Nephron progenitor cell (in vitro differentiated cells): ENCODE results near the gene FAM81A.
"Not testable (repeated sequence)": the region's sequence is repeated elsewhere in the genome, so short reads cannot be mapped to it uniquely, and the experiment has no call there.

Source experiments
- DNase-seq: peaks from one replicate; pipeline ENCODE4 v3.0.0; 2021
- H3K27ac Mint-ChIP-seq: 2 replicates; pipeline ENCODE4 v1.8.0; 2021; ENCODE audit warnings: mild to moderate bottlenecking, moderate library complexity, mixed read lengths
- H3K27me3 Mint-ChIP-seq: 2 replicates; pipeline ENCODE4 v1.8.0; 2021; ENCODE audit warnings: mild to moderate bottlenecking, low read depth, mixed read lengths; ENCODE audit not compliant: poor library complexity
- H3K36me3 Mint-ChIP-seq: 2 replicates; pipeline ENCODE4 v1.8.0; 2021; ENCODE audit warnings: low read depth, mixed read lengths
- H3K4me1 Mint-ChIP-seq: 2 replicates; pipeline ENCODE4 v1.8.0; 2021; ENCODE audit warnings: mixed read lengths
- H3K4me3 Mint-ChIP-seq: 2 replicates; pipeline ENCODE4 v1.8.0; 2021; ENCODE audit warnings: mild to moderate bottlenecking, moderate library complexity, mixed read lengths
- H3K9me3 Mint-ChIP-seq: 2 replicates; pipeline ENCODE4 v1.8.0; 2021; ENCODE audit warnings: mild to moderate bottlenecking, moderate library complexity, mixed read lengths
- CTCF ChIP-seq: fragments of 200-600 bp; sonication (generic); IDR thresholded peaks from 2 replicates; pipeline ENCODE4 v1.5.0; 2021; ENCODE audit warnings: antibody characterized with exemption

Gene FAM81A

GRCh38 chr15:59448871-59449270 is 10.9 kb downstream of the FAM81A start:
- Mint-ChIP-seq H3K9me3 (no peaks in the 10 kb centered on the region), H3K4me3 (no peak overlapping the region), H3K27me3 (peaks cover 27% of the 10 kb centered on the region), H3K27ac (no peak overlapping the region), H3K4me1 (peaks cover 2% of the 10 kb centered on the region), H3K36me3 (no peaks in the 10 kb centered on the region)
- no peak for TF ChIP-seq CTCF
- DNase-seq = no peak

GRCh38 chr15:59453474-59454215 is 15.7 kb downstream of the FAM81A start:
- no peaks in the 10 kb centered on the region for H3K36me3 Mint-ChIP-seq
- H3K9me3 Mint-ChIP-seq = no peaks in the 10 kb centered on the region
- TF ChIP-seq CTCF = no peak
- DNase-seq = no peak
- H3K27ac Mint-ChIP-seq = no peak overlapping the region
- H3K4me1 Mint-ChIP-seq = no peaks in the 10 kb centered on the region
- H3K27me3 Mint-ChIP-seq = peaks cover 12% of the 10 kb centered on the region
- H3K4me3 Mint-ChIP-seq = no peak overlapping the region

- no peak overlapping the region for H3K27ac Mint-ChIP-seq
- H3K36me3 Mint-ChIP-seq = no peaks in the 10 kb centered on the region
- no peak for DNase-seq
- H3K9me3 Mint-ChIP-seq = peaks cover 2% of the 10 kb centered on the region
- no peak overlapping the region for H3K4me3 Mint-ChIP-seq
- no peak for TF ChIP-seq CTCF
- H3K27me3 Mint-ChIP-seq = peaks cover 20% of the 10 kb centered on the region
- H3K4me1 Mint-ChIP-seq = no peaks in the 10 kb centered on the region
These were observed 18.1 kb downstream of the FAM81A start for GRCh38 chr15:59456114-59456513.

- TF ChIP-seq CTCF = no peak
- H3K4me3 Mint-ChIP-seq = no peak overlapping the region
- H3K36me3 Mint-ChIP-seq = no peaks in the 10 kb centered on the region
- peaks cover 20% of the 10 kb centered on the region for H3K27me3 Mint-ChIP-seq
- H3K27ac Mint-ChIP-seq = no peak overlapping the region
- H3K9me3 Mint-ChIP-seq = peaks cover 11% of the 10 kb centered on the region
- H3K4me1 Mint-ChIP-seq = no peaks in the 10 kb centered on the region
- DNase-seq = no peak
These were observed 19.1 kb downstream of the FAM81A start for GRCh38 chr15:59457103-59457502.

GRCh38 chr15:59461521-59461920 is 23.5 kb downstream of the FAM81A start:
- H3K36me3 Mint-ChIP-seq = peaks cover 9% of the 10 kb centered on the region
- no peak for DNase-seq
- H3K27me3 Mint-ChIP-seq = peaks cover 16% of the 10 kb centered on the region
- no peak for TF ChIP-seq CTCF
- no peaks in the 10 kb centered on the region for H3K4me1 Mint-ChIP-seq
- no peak overlapping the region for H3K27ac Mint-ChIP-seq
- H3K9me3 Mint-ChIP-seq = peaks cover 47% of the 10 kb centered on the region
- H3K4me3 Mint-ChIP-seq = no peak overlapping the region

GRCh38 chr15:59473226-59473625 is 35.2 kb downstream of the FAM81A start:
- Mint-ChIP-seq H3K4me1 (no peaks in the 10 kb centered on the region), H3K36me3 (no peaks in the 10 kb centered on the region), H3K27me3 (peaks cover 4% of the 10 kb centered on the region), H3K4me3 (no peak overlapping the region), H3K9me3 (peaks cover 3% of the 10 kb centered on the region), H3K27ac (no peak overlapping the region)
- TF ChIP-seq CTCF = no peak
- DNase-seq = no peak

GRCh38 chr15:59475161-59475560 is 37.2 kb downstream of the FAM81A start:
- not testable (repeated sequence) for H3K4me1 Mint-ChIP-seq, H3K36me3 Mint-ChIP-seq, H3K9me3 Mint-ChIP-seq, DNase-seq, H3K4me3 Mint-ChIP-seq, H3K27me3 Mint-ChIP-seq, H3K27ac Mint-ChIP-seq
